ENCODE data around the gene RIPK1. TPM values are rescaled to one million over a fixed set of nuclear protein-coding genes. Genes with fewer than 3 reads are reported as not detected.

Gene RIPK1
- polyA plus RNA-seq, 2 of the 4 experiments (the other 2 are of a cell fraction), result 10.6 to 14.3 TPM

DNA sequence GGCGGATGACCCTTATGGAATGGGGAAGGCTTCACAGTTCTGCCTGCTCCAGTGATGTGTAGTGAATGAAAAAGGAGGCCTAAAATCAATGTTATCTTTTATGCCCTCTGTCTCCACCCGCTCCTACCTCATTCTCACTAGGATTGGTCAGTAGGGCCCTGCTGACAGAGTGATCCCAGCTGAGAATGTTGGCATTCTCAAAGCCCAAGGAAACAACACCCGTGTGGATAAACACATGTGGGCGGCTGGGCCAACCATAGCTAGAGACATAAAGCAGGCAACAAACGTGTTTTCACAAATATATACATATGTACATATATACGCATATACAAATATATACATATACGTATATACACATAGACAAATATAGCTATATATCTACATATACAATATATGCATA is 4.5 kb downstream of the RIPK1 start (continued):
- TF ChIP-seq, protein P1, sequence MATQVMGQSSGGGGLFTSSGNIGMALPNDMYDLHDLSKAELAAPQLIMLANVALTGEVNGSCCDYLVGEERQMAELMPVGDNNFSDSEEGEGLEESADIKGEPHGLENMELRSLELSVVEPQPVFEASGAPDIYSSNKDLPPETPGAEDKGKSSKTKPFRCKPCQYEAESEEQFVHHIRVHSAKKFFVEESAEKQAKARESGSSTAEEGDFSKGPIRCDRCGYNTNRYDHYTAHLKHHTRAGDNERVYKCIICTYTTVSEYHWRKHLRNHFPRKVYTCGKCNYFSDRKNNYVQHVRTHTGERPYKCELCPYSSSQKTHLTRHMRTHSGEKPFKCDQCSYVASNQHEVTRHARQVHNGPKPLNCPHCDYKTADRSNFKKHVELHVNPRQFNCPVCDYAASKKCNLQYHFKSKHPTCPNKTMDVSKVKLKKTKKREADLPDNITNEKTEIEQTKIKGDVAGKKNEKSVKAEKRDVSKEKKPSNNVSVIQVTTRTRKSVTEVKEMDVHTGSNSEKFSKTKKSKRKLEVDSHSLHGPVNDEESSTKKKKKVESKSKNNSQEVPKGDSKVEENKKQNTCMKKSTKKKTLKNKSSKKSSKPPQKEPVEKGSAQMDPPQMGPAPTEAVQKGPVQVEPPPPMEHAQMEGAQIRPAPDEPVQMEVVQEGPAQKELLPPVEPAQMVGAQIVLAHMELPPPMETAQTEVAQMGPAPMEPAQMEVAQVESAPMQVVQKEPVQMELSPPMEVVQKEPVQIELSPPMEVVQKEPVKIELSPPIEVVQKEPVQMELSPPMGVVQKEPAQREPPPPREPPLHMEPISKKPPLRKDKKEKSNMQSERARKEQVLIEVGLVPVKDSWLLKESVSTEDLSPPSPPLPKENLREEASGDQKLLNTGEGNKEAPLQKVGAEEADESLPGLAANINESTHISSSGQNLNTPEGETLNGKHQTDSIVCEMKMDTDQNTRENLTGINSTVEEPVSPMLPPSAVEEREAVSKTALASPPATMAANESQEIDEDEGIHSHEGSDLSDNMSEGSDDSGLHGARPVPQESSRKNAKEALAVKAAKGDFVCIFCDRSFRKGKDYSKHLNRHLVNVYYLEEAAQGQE (IDR thresholded peaks at IDR 0.05), result no peak
- no peak for TF ChIP-seq HOXB13 (CRISPR knock-in tag; IDR thresholded peaks at IDR 0.05; ENCODE audit: low read depth)
- no peak for TF ChIP-seq FOXS1 (CRISPR knock-in tag; IDR thresholded peaks at IDR 0.05)
- no peak for TF ChIP-seq ZFP36 (IDR thresholded peaks at IDR 0.05; ENCODE audit: borderline replicate concordance, partially characterized antibody)

GRCh38 chr6:3073382-3073781 is 5.1 kb downstream of the RIPK1 start:
- ChIA-PET CTCF (interaction anchor here (0.6 to 1.0 kb wide), 2 partner anchors 16 to 38 kb away, joined by 3 read pairs; no protein-coding TSS in a partner anchor), POLR2A (no interaction called here)
- H3K27ac ChIP-seq, result no peak overlapping the region
- H3K4me2 ChIP-seq, result no peak overlapping the region
- no peak for ATAC-seq
- H3K4me3 ChIP-seq, result no peak overlapping the region
- TF ChIP-seq MAZ (IDR thresholded peaks at IDR 0.05; ENCODE audit: borderline replicate concordance, low read depth, low read length) (no peak), PHF8 (IDR thresholded peaks at IDR 0.05; ENCODE audit: borderline replicate concordance, low read depth) (no peak), NFE2L2 (conservative IDR thresholded peaks at IDR 0.05; ENCODE audit: low read length) (no peak), HOXB5 (CRISPR knock-in tag; IDR thresholded peaks at IDR 0.05) (no peak), EP300 (IDR thresholded peaks at IDR 0.05) (no peak), RARB (CRISPR knock-in tag; IDR thresholded peaks at IDR 0.05) (no peak), RFX5 (IDR thresholded peaks at IDR 0.05) (no peak), TP53 (CRISPR knock-in tag; IDR thresholded peaks at IDR 0.05) (no peak), CBX8 (IDR thresholded peaks at IDR 0.05) (no peak), ELK1 (IDR thresholded peaks at IDR 0.05; ENCODE audit: low read depth, low read length) (no peak), GATA3 (IDR thresholded peaks at IDR 0.05; ENCODE audit: borderline replicate concordance) (no peak), NPAS2 (CRISPR knock-in tag; IDR thresholded peaks at IDR 0.05; ENCODE audit: borderline replicate concordance) (no peak), CEBPB (IDR thresholded peaks at IDR 0.05) (no peak), KDM1A (IDR thresholded peaks at IDR 0.05; ENCODE audit: low read depth) (no peak), FOXS1 (CRISPR knock-in tag; IDR thresholded peaks at IDR 0.05) (no peak), EHF (CRISPR knock-in tag; IDR thresholded peaks at IDR 0.05) (no peak), CHD2 (IDR thresholded peaks at IDR 0.05; ENCODE audit: low read length, partially characterized antibody) (no peak)
- TF ChIP-seq, protein P2, sequence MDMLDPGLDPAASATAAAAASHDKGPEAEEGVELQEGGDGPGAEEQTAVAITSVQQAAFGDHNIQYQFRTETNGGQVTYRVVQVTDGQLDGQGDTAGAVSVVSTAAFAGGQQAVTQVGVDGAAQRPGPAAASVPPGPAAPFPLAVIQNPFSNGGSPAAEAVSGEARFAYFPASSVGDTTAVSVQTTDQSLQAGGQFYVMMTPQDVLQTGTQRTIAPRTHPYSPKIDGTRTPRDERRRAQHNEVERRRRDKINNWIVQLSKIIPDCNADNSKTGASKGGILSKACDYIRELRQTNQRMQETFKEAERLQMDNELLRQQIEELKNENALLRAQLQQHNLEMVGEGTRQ (IDR thresholded peaks at IDR 0.05), result no peak
- H3K4me1 ChIP-seq, result peaks cover 20% of the 10 kb centered on the region
- no peak for FAIRE-seq
- H3K9me3 ChIP-seq, result no peaks in the 10 kb centered on the region
- 80% methylated on average over 11 of the region's 11 CpGs for WGBS (ENCODE audit: missing lambda C conversion rate)
- no peak for DNase-seq (ENCODE audit: low read depth in 1 of 2, low spot score in 1 of 2)

- no peak for DNase-seq (ENCODE audit: low read depth in 1 of 2, low spot score in 1 of 2)
- POLR2A ChIA-PET, result no interaction called here
- Histone ChIP-seq H3K9me3 (no peaks in the 10 kb centered on the region), H3K4me2 (peak overlapping the region; percentile 30; the same call in 2 of the 3 replicates), H3K4me3 (no peak overlapping the region), H3K4me1 (peaks cover 10% of the 10 kb centered on the region), H3K27ac (no peak overlapping the region)
- FAIRE-seq, result no peak
- WGBS (ENCODE audit: missing lambda C conversion rate), result 58% methylated on average over 4 of the region's 4 CpGs
- ATAC-seq, result no peak
- CTCF ChIA-PET, result no interaction called here
- TF ChIP-seq MAZ (IDR thresholded peaks at IDR 0.05; ENCODE audit: borderline replicate concordance, low read depth, low read length) (no peak), HOXA7 (CRISPR knock-in tag; IDR thresholded peaks at IDR 0.05) (no peak), NR3C1 (IDR thresholded peaks at IDR 0.05) (no peak), SREBF2 (IDR thresholded peaks at IDR 0.05) (no peak), CBX8 (IDR thresholded peaks at IDR 0.05) (no peak), ZC3H11A (IDR thresholded peaks at IDR 0.05) (no peak), HDAC2 (IDR thresholded peaks at IDR 0.05) (no peak)
- TF ChIP-seq, protein P1 (IDR thresholded peaks at IDR 0.05), result no peak
- TF ChIP-seq, protein P3, sequence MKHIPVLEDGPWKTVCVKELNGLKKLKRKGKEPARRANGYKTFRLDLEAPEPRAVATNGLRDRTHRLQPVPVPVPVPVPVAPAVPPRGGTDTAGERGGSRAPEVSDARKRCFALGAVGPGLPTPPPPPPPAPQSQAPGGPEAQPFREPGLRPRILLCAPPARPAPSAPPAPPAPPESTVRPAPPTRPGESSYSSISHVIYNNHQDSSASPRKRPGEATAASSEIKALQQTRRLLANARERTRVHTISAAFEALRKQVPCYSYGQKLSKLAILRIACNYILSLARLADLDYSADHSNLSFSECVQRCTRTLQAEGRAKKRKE (CRISPR knock-in tag; IDR thresholded peaks at IDR 0.05; ENCODE audit: low read depth), result no peak
Observed at GRCh38 chr6:3075772-3076113, 7.4 kb downstream of the RIPK1 start.
